Renal cortex interstitium (tissue), 11 donors: ENCODE measurements around the gene TXNDC17. TPM values are rescaled to one million over a fixed set of nuclear protein-coding genes. Genes with fewer than 3 reads are reported as not detected.
"Not testable (repeated sequence)": the region's sequence is repeated elsewhere in the genome, so short reads cannot be mapped to it uniquely, and the experiment has no call there.

Experiments
- DNase-seq, 11 donors: peaks; one replicate each; pipeline ENCODE4 v3.0.0-alpha.2; 2013; ENCODE audit warnings: low read depth in 9 of 11, low spot score in 4 of 11; ENCODE audit errors: extremely low read depth in 1 of 11
- polyA plus RNA-seq, 3 donors: library from polyadenylated mRNA; unstranded; fragments of 120-200 nt; gene quantifications; one replicate each; pipeline ENCODE4 v1.2.1, GENCODE V29; 2013; ENCODE audit not compliant: insufficient read length in 3 of 3

TXNDC17 gene
- polyA plus RNA-seq, 3 donors, result 80.4 to 104 (median 96.3) TPM

DNA sequence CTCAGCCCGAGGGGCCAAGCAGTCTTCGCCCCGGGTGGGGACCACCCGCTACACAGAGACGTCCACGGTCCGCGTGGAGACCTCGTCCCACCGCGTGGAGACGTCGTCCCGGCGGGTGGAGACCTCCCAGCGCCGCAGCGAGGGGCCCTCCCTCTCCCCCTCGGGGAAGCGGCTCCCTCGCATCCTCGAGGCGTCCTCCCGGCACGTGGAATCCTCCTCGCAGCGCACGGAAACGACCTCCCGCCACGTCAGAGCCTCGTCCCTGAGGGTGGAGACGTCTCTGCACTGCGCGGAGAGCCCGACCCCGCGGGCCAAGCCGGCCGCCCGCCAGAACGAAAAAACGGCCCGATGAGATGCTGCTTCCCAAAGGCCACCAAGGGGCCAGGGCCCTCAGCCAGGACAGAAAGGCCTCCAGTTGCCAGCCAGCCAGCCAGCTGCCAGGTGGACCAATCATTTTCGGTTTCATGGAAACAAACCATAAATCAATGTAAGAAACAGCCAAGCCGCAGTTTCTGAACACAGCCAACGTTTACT, 11.1 kb downstream of the TXNDC17 start:
- DNase-seq, result peak in 1 of 11 donors; percentile 29

DNA sequence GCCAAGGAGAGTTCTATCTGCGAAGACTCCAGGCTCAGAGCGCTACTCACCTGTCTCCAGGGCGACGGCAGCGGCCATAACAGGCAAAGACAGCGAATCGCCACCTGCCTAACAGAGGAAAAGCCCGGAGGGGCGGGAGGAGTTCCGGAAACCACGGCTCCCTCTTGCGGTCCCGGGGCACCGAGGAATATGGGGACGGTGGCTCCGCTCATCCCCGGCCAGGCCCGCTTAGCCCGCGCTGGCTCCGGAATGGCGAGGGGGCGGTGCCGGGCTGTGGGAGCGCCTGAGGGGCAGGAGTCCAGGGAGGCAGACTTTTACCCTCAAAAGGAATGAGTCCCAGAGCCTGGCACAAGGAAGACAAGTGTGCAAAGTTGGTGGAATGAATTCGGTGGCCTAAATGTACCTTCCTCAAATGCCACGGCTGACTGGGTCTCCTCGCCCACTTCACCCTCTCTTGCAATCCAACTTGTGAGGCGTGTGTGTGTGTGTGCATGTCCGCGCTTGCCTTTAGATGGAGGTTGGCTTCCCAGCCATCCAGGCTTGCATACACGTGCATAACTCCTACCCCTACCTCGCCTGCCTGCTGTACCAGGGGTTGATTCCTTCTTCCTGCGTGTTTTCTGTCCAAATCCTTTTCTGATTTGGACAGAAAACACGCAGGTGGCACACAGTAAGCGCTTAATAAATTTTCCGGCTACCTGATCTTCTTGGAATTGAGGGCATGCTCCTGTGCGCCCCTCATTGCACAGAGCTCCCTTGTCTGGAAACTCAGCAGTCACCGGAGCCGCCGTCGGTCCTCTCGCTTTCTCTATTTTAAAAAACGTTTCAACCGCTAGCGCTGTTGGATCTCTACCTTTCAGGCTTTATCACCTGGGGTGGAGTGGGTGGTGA, 14.2 kb downstream of the TXNDC17 start:
- peak in 2 of 11 donors; percentile 39 to 43 for DNase-seq

DNA sequence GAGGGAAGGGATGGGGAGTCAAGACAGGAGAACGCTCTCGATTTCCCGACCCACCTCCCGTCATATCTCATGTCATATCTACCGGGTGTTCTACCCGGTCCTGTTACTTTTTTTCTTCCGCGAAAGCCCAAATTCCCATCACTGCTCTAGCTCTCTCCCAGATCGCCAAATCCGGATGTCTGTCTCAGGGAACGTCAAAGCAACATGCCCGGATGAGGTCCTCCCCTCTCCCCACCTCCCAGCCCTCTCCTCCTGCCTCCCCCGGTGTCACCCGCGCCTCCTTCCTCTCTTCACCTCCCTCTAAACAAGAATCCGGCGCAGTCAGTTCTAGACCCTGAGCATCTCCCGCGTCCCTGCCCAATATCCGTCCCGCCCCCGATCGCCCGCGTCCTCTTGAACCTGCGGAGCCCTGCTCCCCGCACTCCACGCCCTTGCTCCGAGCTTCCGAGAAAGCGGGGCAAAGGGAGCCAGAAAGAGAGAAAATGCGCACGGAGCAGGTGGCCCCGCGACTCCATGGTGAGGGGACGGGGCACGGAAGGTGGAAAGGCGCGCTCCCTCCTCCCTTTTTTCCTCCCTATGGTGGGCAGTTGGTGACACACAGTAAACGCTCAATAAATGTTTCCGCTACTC, 15.0 kb downstream of the TXNDC17 start:
- not testable (repeated sequence) for DNase-seq

DNA sequence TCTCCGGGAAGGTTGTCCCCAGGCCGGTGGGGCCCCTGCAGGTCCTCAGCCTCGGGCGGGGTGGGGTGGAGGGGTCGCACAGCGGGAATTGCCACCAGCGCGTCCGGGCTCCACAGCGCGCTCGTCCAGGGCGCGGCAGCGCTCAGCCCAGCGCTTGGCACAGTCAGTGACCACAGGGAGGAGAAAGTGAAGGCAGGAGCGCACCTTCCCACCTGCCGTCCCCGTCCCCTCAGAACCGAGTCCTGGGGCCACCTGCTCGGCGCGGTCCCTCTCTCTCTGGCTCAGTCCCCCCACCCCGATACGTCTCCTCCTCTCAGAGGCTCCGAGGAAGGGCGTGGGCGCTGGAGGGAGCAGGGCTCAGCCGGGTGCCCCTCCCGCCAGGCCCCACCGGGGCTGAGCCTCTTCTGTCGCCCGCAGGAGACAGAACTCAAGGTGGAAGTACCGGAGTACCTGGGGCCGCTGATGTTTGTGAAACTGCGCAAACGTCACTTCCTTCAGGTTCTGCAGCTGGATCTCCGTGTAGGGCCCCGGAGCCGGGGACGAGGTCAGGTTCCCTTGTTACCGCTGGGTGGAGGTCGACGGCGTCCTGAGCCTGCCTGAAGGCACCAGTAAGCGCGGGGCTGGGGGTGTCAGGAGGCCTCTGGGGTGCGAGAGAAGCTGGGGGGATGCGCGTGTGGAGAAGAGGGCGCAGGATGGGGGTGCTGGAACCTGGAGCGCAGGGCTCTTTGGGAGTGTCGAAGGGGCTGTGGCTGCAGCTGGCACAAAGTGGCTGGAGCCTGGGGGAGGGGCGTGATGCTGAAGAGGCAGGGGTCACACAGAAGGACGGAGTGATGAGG, 16.2 kb downstream of the TXNDC17 start:
- DNase-seq, result not testable (repeated sequence)

DNA sequence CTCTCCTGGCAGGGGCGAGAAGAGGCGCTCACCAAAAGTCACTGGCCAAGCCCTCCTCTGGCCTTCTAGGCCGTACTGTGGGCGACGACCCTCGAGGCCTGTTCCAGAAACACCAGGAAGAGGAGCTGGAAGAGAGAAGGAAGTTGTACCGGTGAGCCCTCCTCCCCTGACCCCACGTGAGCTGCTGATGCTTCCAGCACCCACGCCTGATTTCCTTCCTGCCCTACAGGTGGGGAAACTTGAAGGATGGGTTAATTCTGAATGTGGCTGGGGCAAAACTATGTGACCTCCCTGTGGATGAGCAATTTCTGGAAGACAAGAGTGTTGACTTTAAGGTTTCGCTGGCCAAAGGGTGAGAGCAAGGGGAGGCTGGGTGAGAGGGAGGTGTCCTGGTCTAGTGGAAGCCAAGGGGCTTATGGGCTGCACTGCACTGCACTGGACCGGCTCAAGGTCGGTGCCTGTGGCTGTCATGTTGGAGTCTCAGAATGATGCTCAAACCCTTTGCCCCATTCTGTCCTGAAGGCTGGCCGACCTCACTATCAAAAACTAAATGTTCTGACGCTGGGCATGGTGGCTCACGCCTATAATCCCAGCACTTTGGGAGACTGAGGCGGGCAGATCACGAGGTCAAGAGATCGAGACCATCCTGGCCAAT, 16.9 kb downstream of the TXNDC17 start:
- no peak for DNase-seq

DNA sequence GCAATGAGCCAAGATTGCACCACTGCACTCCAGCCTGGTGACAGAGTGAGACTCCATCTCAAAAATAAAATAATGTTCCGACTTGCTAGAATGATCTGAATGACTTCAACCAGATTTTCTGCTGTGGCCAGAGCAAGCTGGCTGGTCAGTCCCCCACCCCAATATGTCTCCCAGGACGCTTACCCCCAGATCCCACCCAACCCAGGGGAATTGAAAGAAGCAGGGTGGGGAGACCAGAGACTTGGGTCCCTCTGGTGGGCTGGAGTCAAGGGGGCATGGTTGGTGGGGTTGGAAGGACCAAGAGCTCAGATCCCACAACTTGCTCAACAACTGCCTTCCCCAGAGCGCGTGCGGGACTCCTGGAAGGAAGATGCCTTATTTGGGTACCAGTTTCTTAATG, 17.6 kb downstream of the TXNDC17 start:
- not testable (repeated sequence) for DNase-seq

DNA sequence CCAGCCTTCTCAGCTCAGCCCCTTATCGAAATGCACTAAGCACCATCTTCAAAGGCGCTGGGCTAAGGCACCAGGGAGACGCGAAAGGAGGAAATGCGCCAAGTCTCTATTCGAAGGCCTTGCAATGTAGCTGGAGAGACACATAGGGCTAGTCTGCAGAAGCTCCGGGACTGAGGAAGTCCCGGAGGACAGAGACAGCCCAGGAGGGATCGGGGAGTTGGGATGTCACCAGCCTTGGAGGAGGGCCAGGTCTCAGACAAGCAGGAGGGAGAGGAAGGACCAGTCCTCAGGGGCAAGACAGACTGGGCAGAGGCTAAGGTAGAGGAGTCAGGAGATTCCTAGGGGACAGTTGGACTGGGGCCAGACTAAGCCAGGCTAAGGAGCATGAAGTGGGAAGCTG, 19.2 kb downstream of the TXNDC17 start:
- DNase-seq, result no peak

DNA sequence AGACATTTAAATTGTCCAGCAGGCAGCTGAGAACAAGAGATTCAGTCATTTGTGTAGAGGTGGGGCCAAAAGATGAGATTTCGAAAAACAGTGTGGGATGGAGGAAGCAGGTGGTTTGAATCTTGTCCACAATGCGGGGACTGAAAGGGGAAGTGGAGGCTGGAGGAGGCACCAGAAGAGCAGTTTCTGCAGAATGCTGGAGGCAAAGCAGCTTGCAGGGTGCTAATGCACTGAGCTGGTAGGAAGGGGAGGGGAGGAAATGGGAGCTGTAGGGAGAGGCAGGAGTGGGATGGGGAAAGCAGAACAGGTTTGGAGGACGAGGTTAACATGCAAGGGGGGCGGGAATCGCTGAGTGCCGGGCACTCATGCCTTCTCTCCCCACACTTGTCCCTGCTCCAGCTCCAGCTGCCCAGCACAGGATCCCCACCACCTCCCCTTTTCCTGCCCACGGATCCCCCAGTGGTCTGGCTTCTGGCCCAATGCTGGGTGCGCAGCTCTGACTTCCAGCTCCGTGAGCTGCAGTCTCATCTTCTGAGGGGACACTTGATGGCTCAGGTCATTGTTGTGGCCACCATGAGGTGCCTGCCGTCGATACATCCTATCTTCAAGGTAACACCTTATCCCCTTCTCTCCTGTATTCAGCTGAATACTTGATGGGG, 20.1 kb downstream of the TXNDC17 start:
- no peak for DNase-seq

DNA sequence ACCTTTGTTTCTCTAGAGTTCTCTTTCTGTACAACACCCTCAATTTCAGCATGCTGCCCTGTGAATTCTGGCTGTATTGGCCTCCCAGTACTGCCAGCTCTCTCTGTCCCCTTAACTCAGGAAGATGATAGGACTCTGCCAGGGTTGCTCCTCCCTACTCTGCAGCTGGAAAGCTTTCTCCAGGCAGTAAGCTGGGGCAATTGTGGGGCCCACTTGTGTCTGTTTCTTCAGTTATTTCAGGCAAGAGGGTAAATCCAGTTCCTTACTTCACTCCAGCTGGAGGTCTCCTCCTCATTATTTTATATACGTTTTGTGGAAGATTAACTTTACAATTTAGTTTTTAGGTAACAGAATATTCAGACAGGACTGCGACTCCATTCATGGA, 20.6 kb downstream of the TXNDC17 start:
- no peak for DNase-seq

DNA sequence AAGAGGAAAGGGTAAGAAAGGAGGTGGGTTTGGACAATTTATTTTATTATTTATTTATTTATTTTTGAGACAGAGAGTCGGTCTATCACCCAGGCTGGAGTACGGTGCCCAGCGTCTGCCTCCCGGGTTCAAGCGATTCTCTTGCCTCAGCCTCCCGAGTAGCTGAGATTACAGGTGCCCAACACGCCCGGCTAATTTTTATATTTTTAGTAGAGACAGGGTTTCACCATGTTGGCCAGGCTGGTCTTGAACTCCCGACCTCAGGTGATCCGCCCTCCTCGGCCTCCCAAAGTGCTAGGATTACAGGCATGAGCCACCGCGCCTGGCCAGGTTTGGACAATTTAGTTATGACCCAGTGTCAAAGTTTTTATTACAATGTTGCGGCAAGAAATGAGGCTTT, 22.3 kb downstream of the TXNDC17 start:
- DNase-seq, result not testable (repeated sequence)

DNA sequence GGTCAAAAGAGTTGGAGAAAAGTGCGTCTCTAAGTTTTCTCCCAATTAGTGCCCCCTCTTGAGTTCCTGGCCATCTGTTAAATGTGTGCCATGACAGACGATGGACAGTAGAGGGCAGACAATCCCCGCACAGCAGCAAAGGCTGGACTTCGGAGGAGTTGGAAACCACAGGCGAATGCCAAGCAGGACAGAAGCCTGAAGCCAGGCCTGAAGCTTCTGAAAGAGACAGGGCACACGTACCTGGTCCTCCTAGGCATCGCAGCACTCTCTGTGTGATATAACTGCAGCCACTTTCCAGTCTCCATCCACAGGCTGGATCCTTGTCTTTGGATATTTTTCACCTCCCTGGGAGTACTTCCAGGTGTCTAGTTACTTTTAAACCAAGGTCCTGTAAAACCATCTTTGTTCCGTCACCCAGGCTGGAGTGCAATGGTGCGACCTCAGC, 25.2 kb downstream of the TXNDC17 start:
- DNase-seq, result peak in 10 of 11 donors; percentile 63 to 77 (median 69)

DNA sequence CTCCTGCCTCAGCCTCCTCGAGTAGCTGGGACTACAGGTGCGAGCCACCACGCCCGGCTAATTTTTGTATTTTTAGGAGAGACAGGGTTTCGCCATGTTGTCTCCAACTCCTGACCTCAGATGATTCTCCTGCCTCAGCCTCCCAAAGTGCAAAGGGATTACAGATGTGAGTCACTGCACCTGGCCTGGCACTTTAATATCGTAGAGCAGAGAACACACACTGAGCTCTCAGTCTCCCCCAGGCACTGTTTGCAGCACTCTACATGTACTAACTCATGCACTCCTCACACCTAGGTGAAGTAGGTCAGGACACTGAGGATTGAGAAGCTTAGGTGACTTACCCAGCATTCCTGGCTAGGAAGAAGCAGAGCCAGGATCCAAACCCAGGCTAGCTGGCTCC, 25.7 kb downstream of the TXNDC17 start:
- DNase-seq, result no peak

DNA sequence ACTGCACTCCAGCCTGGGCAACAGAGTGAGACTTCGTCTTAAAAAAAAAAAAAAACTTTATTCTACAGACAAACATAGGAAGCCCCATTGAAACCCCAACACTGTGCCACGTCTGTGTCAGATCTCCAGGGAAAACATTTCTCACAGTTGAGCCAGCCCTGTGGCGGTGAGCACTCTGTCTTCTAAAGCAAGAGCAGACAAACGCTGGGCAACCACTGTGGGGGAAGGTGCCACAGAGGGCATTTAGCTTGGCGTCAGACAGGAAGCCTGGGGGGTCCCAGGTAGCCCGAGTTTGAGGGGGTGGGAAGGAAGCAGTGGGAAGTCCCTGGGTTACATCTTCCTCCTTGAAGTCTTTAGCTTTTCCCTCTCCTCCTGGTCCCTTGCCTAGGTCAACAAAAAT, 26.7 kb downstream of the TXNDC17 start:
- DNase-seq, result no peak

DNA sequence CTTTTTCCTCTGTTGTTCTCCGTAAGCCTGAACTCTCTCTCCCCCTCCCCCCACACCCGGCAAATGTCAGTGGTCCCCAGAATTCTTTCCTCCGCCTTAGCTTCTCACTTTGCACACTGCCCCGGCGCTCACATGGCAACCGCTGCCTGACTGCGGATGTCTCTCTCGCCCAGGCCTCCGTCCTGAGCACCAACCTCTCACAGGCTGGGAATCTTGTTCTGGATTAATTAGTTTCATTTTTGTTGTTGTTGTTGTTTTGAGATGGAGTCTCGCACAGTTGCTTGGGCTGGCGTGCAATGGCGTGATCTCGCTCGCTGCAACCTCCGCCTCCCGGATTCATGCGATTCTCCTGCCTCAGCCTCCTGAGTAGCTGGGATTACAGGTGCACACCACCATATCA, 27.4 kb downstream of the TXNDC17 start:
- no peak for DNase-seq

DNA sequence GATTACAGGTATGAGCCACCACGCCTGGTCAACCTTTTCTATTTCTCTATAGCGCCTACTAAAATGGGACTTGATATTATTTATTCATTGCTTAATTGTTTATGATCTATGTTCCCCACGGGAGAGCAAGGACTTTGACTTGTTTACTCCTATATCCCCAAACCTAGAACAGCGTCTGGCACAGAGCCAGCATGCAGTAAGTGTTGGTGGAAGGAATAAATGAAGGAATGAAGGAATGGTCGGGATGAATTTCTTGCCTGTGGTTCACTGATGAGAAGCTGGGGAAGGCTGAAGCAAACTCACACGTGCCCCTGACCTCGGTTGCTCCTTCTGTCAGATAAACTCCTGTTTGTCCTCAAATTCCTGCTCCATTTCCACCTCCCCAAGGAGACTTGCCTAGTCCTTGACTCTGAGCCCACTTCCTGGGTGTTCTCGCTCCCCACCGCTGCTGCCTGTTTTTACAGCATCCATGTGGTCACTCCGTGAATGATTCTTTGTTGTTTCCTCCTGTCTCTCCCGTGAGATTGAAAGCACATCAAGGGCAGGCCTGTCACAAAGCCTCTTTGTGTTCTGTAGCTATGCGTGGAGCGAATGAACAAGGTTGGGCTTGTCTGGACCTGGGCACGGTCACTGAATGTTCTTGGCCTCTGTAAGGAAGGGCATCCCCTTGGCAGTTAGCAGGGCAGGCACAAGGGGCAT, 28.0 kb downstream of the TXNDC17 start:
- DNase-seq, result no peak

DNA sequence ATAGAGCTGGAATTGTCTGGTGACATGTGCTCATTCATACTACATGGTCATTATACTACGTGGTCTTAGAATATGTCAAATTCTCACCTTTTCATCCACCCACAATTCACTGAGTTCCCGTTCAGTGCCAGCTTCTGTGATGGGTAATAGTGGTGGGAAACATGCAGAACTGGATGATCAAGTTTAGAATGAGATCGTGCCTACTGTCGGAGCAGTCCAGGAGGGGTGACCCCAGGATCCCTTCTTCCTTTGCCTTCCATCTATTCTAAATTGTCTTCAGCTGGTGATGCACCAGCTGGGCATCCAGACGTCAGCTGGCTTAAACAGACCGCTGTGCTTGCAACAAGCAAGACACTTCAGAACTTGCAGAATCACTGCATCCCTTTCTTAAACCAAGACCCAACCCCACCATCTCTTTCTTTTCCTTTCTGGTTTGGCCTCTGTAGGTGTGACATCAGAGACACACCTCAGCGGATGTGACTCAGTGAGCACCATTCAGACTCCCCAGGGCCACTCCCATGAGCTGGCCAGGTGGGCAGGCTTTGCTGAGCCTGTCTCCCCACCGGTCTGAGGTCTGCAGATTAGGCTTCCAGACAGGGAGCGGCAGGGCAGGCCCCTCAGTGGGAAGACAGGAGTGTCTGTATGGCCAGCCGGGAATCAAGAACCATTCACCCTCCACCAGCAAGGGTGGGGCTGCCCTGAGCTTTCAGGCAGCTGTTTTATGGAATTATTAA, 28.8 kb downstream of the TXNDC17 start:
- DNase-seq, result no peak

DNA sequence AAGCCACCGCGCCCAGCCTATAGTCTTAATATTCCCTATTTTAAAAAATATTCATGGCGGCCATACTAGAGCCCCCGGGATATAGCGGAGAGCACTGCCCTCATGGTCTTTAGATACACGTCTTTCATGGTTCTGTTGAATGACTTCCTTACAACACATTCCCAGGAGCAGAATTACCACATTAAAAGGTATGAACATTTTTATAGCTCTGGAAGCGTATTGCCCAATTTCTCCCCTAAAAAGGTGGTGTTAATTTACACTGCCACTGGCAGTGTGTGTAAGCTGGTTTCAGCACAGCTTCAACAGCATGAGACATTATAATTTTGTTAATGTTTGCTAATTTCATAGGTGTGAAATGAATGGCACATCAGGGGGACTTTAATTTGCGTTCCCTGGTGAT, 29.7 kb downstream of the TXNDC17 start:
- no peak for DNase-seq
